ENCODE results near the gene EFCAB11.

DNA sequence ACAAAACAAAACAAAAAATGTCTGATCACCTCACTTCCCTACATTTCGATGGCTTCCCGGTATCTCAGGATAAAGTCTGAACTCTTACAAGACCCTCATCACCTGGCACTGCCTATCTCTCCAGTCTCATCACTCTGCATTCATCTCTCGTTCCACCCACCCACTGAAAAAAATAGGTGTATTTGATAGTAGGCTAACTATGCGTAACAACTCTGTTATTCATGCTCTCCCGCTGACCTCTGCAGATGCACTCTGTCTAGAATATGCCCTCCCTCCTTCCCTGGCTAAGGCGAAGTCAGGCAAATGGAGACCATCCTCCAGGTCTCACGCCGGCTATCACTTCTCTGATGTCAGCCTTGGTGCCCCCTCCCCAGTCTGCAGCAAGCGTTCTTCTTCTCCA is 44.9 kb downstream of the EFCAB11 start:
- TF ChIP-seq, protein P1, sequence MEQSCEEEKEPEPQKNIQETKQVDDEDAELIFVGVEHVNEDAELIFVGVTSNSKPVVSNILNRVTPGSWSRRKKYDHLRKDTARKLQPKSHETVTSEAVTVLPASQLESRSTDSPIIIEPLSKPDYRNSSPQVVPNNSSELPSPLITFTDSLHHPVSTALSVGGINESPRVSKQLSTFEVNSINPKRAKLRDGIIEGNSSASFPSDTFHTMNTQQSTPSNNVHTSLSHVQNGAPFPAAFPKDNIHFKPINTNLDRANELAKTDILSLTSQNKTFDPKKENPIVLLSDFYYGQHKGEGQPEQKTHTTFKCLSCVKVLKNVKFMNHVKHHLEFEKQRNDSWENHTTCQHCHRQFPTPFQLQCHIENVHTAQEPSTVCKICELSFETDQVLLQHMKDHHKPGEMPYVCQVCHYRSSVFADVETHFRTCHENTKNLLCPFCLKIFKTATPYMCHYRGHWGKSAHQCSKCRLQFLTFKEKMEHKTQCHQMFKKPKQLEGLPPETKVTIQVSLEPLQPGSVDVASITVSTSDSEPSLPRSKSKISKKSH (CRISPR knock-in tag; IDR thresholded peaks at IDR 0.05) = no peak
- TF ChIP-seq HNRNPLL (IDR thresholded peaks at IDR 0.05; ENCODE audit: low read depth, low read length, poor library complexity, severe bottlenecking) = no peak
- no peak for TF ChIP-seq GMEB1 (CRISPR knock-in tag; IDR thresholded peaks at IDR 0.05)
- TF ChIP-seq SREBF2 (CRISPR knock-in tag; IDR thresholded peaks at IDR 0.05) = no peak
- TF ChIP-seq USF1 (CRISPR knock-in tag; IDR thresholded peaks at IDR 0.05) = no peak
- TF ChIP-seq RAD51 (IDR thresholded peaks at IDR 0.05; ENCODE audit: borderline replicate concordance, low read depth) = no peak
- TF ChIP-seq ZNF589 (CRISPR knock-in tag; IDR thresholded peaks at IDR 0.05; ENCODE audit: low read depth) = no peak
